ENCODE data around the gene P2RY6. TPM values are rescaled to one million over a fixed set of nuclear protein-coding genes. Genes with fewer than 3 reads are reported as not detected.
"Not testable (repeated sequence)": the region's sequence is repeated elsewhere in the genome, so short reads cannot be mapped to it uniquely, and the experiment has no call there.

P2RY6 gene
- total and polyA plus RNA-seq, 11 donors: 0.56 to 17.7 (median 2.0) TPM

- intact Hi-C loops (cut with DNase I): no loop called here
- Histone ChIP-seq H3K4me3 (no peak overlapping the region), H3K4me1 (peaks cover 0 to 54% (median 14%) of the 10 kb centered on the region in 12 donors), H3K9me3 (no peaks in the 10 kb centered on the region), H3K27me3 (no peaks in the 10 kb centered on the region), H3K36me3 (peaks cover 0 to 11% (median 0%) of the 10 kb centered on the region in 9 donors), H3K27ac (no peak overlapping the region)
- 93 to 99% (median 97%) methylated on average over 7 of the region's 7 CpGs for WGBS, 4 donors
- DNase-seq (peak in 1 of 5 donors; percentile 4), ATAC-seq (no peak)
- TF ChIP-seq CTCF (IDR thresholded peaks at IDR 0.05) (no peak), POLR2A (IDR thresholded peaks at IDR 0.05) (no peak)
Measured at GRCh38 chr11:73230931-73231330, 41.2 kb upstream of the P2RY6 start.

DNA sequence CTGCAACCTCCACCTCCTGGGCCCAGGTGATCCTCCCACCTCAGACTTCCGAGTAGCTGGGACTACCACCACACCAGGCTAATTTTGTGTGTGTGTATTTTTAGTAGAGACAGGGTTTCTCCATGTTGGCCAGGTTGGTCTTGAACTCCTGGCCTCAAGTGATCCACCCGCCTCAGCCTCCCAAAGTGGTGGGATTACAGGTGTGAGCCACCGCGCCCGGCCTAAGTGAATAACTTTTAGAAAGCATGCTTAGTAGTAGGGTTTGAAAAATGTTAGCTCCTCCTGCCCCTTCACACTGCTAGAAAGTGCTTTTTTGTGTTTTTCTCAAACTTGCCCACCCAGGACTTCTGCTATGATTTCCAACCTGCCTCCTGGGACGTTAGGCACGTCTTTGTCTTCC, 39.7 kb upstream of the P2RY6 start:
- H3K27me3 ChIP-seq; H3K27ac ChIP-seq; H3K9me3 ChIP-seq; DNase-seq; H3K4me3 ChIP-seq; intact Hi-C loops (cut with DNase I); ATAC-seq: not testable (repeated sequence)
- WGBS, 4 donors: 95 to 98% (median 98%) methylated on average over 7 of the region's 7 CpGs
- Histone ChIP-seq H3K36me3 (peaks cover 0 to 11% (median 0%) of the 10 kb centered on the region in 9 donors), H3K4me1 (peaks cover 0 to 64% (median 28%) of the 10 kb centered on the region in 12 donors)

GRCh38 chr11:73233211-73233610, 38.9 kb upstream of the P2RY6 start:
- H3K27ac ChIP-seq: peak overlapping the region in 3 of 12 donors; percentile 5 to 21 (median 19)

GRCh38 chr11:73233692-73234470, 38.3 kb upstream of the P2RY6 start:
- ATAC-seq (no peak), DNase-seq (peak in 2 of 5 donors; percentile 7 to 20)
- Histone ChIP-seq H3K27ac (peak overlapping the region in 3 of 12 donors; percentile 5 to 21 (median 19)), H3K4me1 (peaks cover 0 to 64% (median 36%) of the 10 kb centered on the region in 12 donors), H3K9me3 (no peaks in the 10 kb centered on the region), H3K27me3 (no peaks in the 10 kb centered on the region), H3K4me3 (no peak overlapping the region), H3K36me3 (peaks cover 0 to 11% (median 0%) of the 10 kb centered on the region in 9 donors)
- intact Hi-C loops (cut with DNase I): no loop called here
- TF ChIP-seq POLR2A (IDR thresholded peaks at IDR 0.05): no peak
- TF ChIP-seq CTCF (IDR thresholded peaks at IDR 0.05): no peak
- 90 to 93% (median 92%) methylated on average over 20 to 23 of the region's 23 CpGs for WGBS, 4 donors

More at GRCh38 chr11:73233211-73233610, 38.9 kb upstream of the P2RY6 start:
- no peaks in the 10 kb centered on the region for H3K9me3 ChIP-seq
- intact Hi-C loops (cut with DNase I): no loop called here
- TF ChIP-seq POLR2A (IDR thresholded peaks at IDR 0.05) (no peak), CTCF (IDR thresholded peaks at IDR 0.05) (no peak)
- no peaks in the 10 kb centered on the region for H3K27me3 ChIP-seq
- peaks cover 0 to 64% (median 33%) of the 10 kb centered on the region in 12 donors for H3K4me1 ChIP-seq
- no peak overlapping the region for H3K4me3 ChIP-seq
- ATAC-seq (no peak), DNase-seq (peak in 1 of 5 donors; percentile 1)
- H3K36me3 ChIP-seq: peaks cover 0 to 11% (median 0%) of the 10 kb centered on the region in 9 donors
